ENCODE results near the gene NKX1-2.
A peak's percentile ranks its signal among the peaks of the same experiment; 100 is the strongest.

The NKX1-2 gene

DNA sequence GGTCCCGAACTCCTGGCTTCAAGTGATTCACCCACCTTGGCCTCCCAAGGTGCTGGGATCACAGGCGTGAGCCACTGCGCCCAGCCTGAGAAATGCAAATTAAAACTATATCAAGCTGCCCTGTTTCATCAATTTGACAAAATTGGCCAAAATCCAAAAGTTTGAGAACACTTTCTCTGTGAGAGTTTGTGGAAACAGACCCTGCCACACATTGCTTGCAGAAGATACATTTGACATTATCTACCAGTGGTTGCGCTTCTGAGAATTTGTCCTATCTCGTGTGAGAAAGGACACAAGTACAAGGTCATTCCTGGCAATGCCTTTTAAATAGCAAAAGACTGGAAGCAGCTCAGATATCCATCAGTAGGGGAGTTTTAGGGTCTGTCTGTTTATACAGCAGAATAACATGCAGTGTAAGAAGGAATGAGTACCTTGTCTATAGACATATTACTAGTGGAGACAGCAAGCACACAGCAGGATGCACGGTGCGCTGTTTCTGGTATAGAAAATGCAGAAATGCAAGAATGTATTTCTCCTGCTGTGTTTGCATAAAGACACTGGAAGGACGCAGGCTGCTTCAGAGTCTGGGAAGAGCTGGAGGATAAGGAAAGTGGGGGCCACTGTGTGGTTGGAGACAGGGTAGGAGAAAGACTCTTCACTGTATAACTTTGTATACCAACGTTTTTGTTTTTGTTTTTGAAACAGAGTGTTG lies 16.1 kb upstream of the NKX1-2 start:
- no peak for DNase-seq (ENCODE audit: extremely low read depth, low read depth)
- TF ChIP-seq, protein P1, sequence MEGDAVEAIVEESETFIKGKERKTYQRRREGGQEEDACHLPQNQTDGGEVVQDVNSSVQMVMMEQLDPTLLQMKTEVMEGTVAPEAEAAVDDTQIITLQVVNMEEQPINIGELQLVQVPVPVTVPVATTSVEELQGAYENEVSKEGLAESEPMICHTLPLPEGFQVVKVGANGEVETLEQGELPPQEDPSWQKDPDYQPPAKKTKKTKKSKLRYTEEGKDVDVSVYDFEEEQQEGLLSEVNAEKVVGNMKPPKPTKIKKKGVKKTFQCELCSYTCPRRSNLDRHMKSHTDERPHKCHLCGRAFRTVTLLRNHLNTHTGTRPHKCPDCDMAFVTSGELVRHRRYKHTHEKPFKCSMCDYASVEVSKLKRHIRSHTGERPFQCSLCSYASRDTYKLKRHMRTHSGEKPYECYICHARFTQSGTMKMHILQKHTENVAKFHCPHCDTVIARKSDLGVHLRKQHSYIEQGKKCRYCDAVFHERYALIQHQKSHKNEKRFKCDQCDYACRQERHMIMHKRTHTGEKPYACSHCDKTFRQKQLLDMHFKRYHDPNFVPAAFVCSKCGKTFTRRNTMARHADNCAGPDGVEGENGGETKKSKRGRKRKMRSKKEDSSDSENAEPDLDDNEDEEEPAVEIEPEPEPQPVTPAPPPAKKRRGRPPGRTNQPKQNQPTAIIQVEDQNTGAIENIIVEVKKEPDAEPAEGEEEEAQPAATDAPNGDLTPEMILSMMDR (IDR thresholded peaks at IDR 0.05; ENCODE audit: low read depth, low read length), result no peak

- no peak for DNase-seq (ENCODE audit: extremely low read depth, low read depth)
- TF ChIP-seq, protein P1 (IDR thresholded peaks at IDR 0.05; ENCODE audit: low read depth, low read length), result no peak
Observed at GRCh38 chr10:124465003-124465776, 15.4 kb upstream of the NKX1-2 start.

DNA sequence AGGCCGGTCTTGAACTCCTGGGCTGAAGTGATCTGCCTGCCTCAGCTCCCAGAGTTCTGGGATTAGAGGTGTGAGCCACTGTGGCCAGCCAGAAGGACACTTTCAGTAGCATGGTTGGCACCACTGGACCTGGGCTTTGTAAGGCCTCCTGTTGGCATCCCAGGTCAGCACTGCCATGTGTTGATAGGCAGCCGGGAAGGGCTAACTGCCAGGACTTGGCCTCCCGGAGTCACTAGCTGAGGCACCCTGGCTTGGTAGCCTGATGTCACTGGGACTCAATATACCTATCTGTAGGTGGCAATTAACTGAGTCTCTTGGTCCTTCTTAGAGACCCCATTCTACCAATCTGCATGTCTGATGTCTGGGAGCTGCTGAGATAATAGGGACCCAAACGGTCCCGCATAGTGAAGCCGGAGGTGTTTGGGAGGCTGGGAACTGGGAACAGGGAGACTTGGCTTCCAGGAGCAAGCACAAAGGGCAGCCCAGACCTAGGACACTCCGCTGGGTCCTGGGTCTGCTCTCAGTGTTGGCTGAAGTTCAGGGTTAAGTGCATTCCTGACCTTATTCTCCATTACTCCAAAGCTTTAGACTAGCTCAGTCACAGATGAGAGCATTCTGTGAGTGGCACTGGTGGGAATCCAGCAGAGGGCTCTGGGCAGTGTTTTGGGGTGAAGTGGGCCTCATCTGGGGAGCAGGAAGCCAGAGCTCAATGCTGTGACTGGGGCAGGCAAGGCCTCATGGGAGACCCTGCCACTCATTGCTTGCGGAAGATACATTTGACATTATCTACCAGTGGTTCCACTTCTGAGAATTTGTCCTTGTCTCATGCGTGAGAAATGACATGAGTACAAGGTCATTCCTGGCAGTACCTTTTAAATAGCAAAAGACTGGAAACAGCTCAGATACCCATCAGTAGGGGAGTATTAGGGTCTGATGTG lies 14.5 kb upstream of the NKX1-2 start:
- DNase-seq (ENCODE audit: extremely low read depth, low read depth), result no peak
- TF ChIP-seq, protein P1 (IDR thresholded peaks at IDR 0.05; ENCODE audit: low read depth, low read length), result no peak

DNA sequence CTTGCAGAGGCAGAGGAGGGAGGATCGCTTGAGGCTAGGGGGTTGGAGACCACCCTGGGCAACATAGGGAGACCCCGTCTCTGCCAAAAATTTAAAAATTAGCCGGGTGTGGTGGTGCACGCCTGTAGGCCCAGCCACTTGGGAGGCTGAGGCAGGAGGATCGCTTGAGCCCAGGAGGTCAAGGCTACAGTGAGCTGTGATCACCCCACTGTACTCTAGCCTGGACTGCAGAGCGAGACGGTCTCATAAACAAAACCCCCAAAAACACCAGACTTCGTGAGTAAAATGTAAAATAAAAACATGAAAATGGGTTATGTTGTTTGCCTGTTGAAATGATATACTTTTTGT lies 12.5 kb upstream of the NKX1-2 start:
- TF ChIP-seq, protein P1 (IDR thresholded peaks at IDR 0.05; ENCODE audit: low read depth, low read length), result no peak
- no peak for DNase-seq (ENCODE audit: extremely low read depth, low read depth)

- TF ChIP-seq, protein P1 (IDR thresholded peaks at IDR 0.05; ENCODE audit: low read depth, low read length), result no peak
- peak; percentile 11 for DNase-seq (ENCODE audit: extremely low read depth, low read depth)
Observed at GRCh38 chr10:124461642-124462347, 12.0 kb upstream of the NKX1-2 start, which contains the start of gene LHPP. Gene LHPP (plus strand): TSS chr10:124461823. CDS start chr10:124461863, 40 bp downstream.

- no peak for DNase-seq (ENCODE audit: extremely low read depth, low read depth)
- TF ChIP-seq, protein P1 (IDR thresholded peaks at IDR 0.05; ENCODE audit: low read depth, low read length), result no peak
Observed at GRCh38 chr10:124460144-124460543, 10.3 kb upstream of the NKX1-2 start.

Measured in AG09319 (cell line).